OCI-LY3 (cell line): ENCODE measurements around the gene TEX101.
"Not testable (repeated sequence)": the region's sequence is repeated elsewhere in the genome, so short reads cannot be mapped to it uniquely, and the experiment has no call there.

ENCODE experiments used
- H2AFZ ChIP-seq: fragments of 200-600, 300-600 bp; shearing (Covaris generic); 2 replicates; pipeline ENCODE4 v1.6.0; 2014; ENCODE audit warnings: antibody characterized with exemption, low read depth, low read length
- H3K27ac ChIP-seq: fragments of 200-600, 300-600 bp; sonication (generic); 2 replicates; pipeline ENCODE4 v1.5.1; 2014; ENCODE audit warnings: mild to moderate bottlenecking, low read length, moderate library complexity, mixed read lengths
- H3K27me3 ChIP-seq: fragments of 200-600, 300-600 bp; sonication (generic); 2 replicates; pipeline ENCODE4 v1.6.1; 2014; ENCODE audit warnings: low read depth, low read length, mixed read lengths
- H3K36me3 ChIP-seq: fragments of 200-600, 300-600 bp; sonication (generic); replicated peaks from 2 replicates; pipeline ENCODE3; 2014; ENCODE audit warnings: low read depth, low read length, mixed read lengths
- H3K4me1 ChIP-seq: fragments of 300-600, 200-600 bp; sonication (generic); 2 replicates; pipeline ENCODE4 v1.6.1; 2014; ENCODE audit warnings: low read length, mixed read lengths
- H3K4me2 ChIP-seq: fragments of 200-600, 300-600 bp; sonication (generic); 2 replicates; pipeline ENCODE4 v1.6.1; 2014; ENCODE audit warnings: low read length, mixed read lengths
- H3K4me3 ChIP-seq: fragments of 300-600, 200-600 bp; sonication (generic); 2 replicates; pipeline ENCODE4 v1.5.1; 2014; ENCODE audit warnings: antibody characterized with exemption, mild to moderate bottlenecking, low read length, moderate library complexity
- H3K79me2 ChIP-seq: fragments of 300-600, 200-600 bp; shearing (Covaris generic); 2 replicates; pipeline ENCODE4 v1.6.1; 2014; ENCODE audit warnings: mild to moderate bottlenecking, low read length, mixed read lengths
- H3K9ac ChIP-seq: fragments of 300-600, 200-600 bp; shearing (Covaris generic); 2 replicates; pipeline ENCODE4 v1.6.0; 2014; ENCODE audit warnings: mild to moderate bottlenecking, low read length, moderate library complexity
- H3K9me3 ChIP-seq: fragments of 200-600, 300-600 bp; shearing (Covaris generic); 2 replicates; pipeline ENCODE4 v1.6.1; 2014; ENCODE audit warnings: low read length, mixed read lengths; ENCODE audit not compliant: insufficient read depth
- H4K20me1 ChIP-seq: fragments of 200-600, 300-600 bp; sonication (generic); 2 replicates; pipeline ENCODE4 v1.6.1; 2016; ENCODE audit warnings: low read length, mixed read lengths; ENCODE audit not compliant: insufficient read depth
- CTCF ChIP-seq: fragments of 200-600, 300-600 bp; sonication (generic); IDR thresholded peaks from 2 replicates; pipeline ENCODE4 v1.5.1; 2014; ENCODE audit warnings: antibody characterized with exemption, low read length, low read depth
- EZH2phosphoT487 ChIP-seq: fragments of 200-600 bp; shearing (Covaris generic); IDR thresholded peaks from 2 replicates; pipeline ENCODE4 v1.6.1; 2018; ENCODE audit warnings: antibody characterized with exemption, mixed run types, low read depth

TEX101 gene

GRCh38 chr19:43430976-43431375 lies 16.3 kb downstream of the TEX101 start:
- no peak overlapping the region for H3K4me2 ChIP-seq
- no peaks in the 10 kb centered on the region for H4K20me1 ChIP-seq
- no peaks in the 10 kb centered on the region for H3K9me3 ChIP-seq
- H3K4me3 ChIP-seq, result no peak overlapping the region
- H3K27me3 ChIP-seq, result peaks cover 10% of the 10 kb centered on the region; the same call in 1 of the 2 replicates
- H3K4me1 ChIP-seq, result no peaks in the 10 kb centered on the region
- no peak for TF ChIP-seq EZH2phosphoT487
- TF ChIP-seq CTCF, result no peak
- H3K79me2 ChIP-seq, result no peaks in the 10 kb centered on the region
- H3K27ac ChIP-seq, result no peak overlapping the region
- no peak overlapping the region for H3K9ac ChIP-seq
- H3K36me3 ChIP-seq, result no peaks in the 10 kb centered on the region
- H2AFZ ChIP-seq, result no peak overlapping the region

- Histone ChIP-seq H3K27me3 (peaks cover 14% of the 10 kb centered on the region), H3K27ac (no peak overlapping the region), H3K36me3 (no peaks in the 10 kb centered on the region), H3K4me2 (no peak overlapping the region), H3K4me1 (no peaks in the 10 kb centered on the region), H3K9me3 (no peaks in the 10 kb centered on the region), H2AFZ (no peak overlapping the region), H3K9ac (no peak overlapping the region), H3K79me2 (no peaks in the 10 kb centered on the region), H4K20me1 (no peaks in the 10 kb centered on the region), H3K4me3 (no peak overlapping the region)
- TF ChIP-seq EZH2phosphoT487 (no peak), CTCF (no peak)
These were observed 18.6 kb downstream of the TEX101 start for GRCh38 chr19:43433358-43433673.

- Histone ChIP-seq H3K9me3 (no peaks in the 10 kb centered on the region), H3K4me1 (no peaks in the 10 kb centered on the region), H3K4me2 (no peak overlapping the region), H3K27ac (no peak overlapping the region), H2AFZ (no peak overlapping the region), H3K27me3 (peaks cover 14% of the 10 kb centered on the region), H3K79me2 (no peaks in the 10 kb centered on the region), H3K4me3 (no peak overlapping the region), H4K20me1 (no peaks in the 10 kb centered on the region), H3K9ac (no peak overlapping the region), H3K36me3 (no peaks in the 10 kb centered on the region)
- TF ChIP-seq EZH2phosphoT487, result no peak
- no peak for TF ChIP-seq CTCF
These were observed 19.0 kb downstream of the TEX101 start for GRCh38 chr19:43433689-43434088.

GRCh38 chr19:43435775-43436174 lies 21.1 kb downstream of the TEX101 start:
- Histone ChIP-seq H2AFZ (no peak overlapping the region), H3K4me3 (no peak overlapping the region), H3K4me1 (no peaks in the 10 kb centered on the region), H3K27me3 (peaks cover 19% of the 10 kb centered on the region), H3K79me2 (no peaks in the 10 kb centered on the region), H3K36me3 (no peaks in the 10 kb centered on the region), H4K20me1 (no peaks in the 10 kb centered on the region), H3K4me2 (no peak overlapping the region), H3K27ac (no peak overlapping the region), H3K9me3 (no peaks in the 10 kb centered on the region), H3K9ac (no peak overlapping the region)
- TF ChIP-seq EZH2phosphoT487, result no peak
- no peak for TF ChIP-seq CTCF

- H3K79me2 ChIP-seq, H3K4me1 ChIP-seq, H3K9me3 ChIP-seq, H3K9ac ChIP-seq, H4K20me1 ChIP-seq, H3K36me3 ChIP-seq, H2AFZ ChIP-seq, H3K4me3 ChIP-seq, H3K27ac ChIP-seq, H3K4me2 ChIP-seq: not testable (repeated sequence)
- H3K27me3 ChIP-seq, result peaks cover 19% of the 10 kb centered on the region
These were observed 22.6 kb downstream of the TEX101 start for GRCh38 chr19:43437284-43437683.
